ENCODE results near the gene GOLGA8F.
"Not testable (repeated sequence)": the region's sequence is repeated elsewhere in the genome, so short reads cannot be mapped to it uniquely, and the experiment has no call there.

GOLGA8F gene, protein sequence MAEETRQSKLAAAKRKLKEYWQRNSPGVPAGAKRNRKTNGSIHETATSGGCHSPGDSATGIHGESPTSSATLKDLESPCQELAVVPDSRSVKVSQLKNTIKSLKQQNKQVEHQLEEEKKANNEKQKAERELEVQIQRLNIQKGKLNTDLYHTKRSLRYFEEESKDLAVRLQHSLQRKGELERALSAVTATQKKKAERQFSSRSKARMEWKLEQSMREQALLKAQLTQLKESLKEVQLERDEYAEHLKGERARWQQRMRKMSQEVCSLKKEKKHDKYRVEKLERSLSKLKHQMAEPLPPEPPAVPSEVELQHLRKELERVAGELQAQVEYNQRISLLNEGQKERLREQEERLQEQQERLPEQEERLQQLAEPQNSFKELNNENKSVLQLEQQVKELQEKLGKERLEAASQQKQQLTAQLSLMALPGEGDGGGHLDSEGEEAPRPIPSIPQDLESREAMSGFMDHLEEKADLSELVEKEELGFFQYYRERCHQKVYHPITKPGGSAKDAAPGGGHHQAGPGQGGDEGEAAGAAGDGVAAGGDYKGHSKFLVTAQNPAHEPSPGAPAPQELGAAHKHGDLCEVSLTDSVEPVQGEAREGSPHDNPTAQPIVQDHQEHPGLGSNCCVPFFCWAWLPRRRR

DNA sequence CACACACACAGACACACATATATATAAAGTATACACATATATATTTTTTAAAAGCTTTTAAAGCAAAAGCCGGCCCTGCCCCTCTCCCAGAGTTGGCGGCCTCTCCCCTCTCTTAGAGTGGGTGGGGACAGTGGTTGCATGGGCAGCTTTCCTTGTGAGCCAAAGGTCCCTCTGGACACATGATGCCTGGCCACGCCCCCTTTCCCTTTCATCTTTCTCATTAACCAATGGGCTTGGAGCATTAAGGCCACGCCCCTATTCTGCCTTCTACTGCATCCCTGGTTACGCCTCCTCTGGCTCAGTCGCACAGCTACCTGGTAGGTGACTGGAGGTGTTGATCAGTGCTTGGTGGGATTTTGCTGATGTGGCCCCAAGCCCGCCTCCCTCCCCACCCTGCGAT lies at the start of gene GOLGA8F:
GOLGA8F (plus strand) TSS at position 301 of the 400 bp plus-strand sequence; CDS start at position 399, 98 bp downstream.
- not testable (repeated sequence) for DNase-seq

DNA sequence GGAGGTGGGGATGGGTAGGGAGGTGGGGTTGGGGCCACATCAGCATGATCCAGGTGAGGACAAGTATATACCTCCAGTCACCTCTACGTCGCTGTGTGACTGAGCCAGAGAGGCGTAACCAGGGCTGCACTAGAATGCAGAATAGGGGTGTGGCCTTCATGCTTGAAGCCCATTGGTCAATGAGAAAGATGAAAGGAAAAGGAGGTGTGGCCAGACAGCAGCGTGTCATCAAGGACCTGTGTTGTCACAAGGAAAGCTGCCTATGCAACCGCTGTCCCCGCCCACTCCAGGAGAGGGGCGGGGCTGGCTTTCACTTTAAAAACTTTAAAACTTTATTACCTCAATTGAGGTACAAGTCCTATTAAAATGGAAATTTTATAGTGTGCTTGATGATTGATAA lies 20.5 kb upstream of the GOLGA8F start, which contains the start of gene GOLGA6L24:
GOLGA6L24 (minus strand) TSS at position 101 of the 400 bp plus-strand sequence; CDS start at position 40, 61 bp downstream.
- not testable (repeated sequence) for DNase-seq

DNA sequence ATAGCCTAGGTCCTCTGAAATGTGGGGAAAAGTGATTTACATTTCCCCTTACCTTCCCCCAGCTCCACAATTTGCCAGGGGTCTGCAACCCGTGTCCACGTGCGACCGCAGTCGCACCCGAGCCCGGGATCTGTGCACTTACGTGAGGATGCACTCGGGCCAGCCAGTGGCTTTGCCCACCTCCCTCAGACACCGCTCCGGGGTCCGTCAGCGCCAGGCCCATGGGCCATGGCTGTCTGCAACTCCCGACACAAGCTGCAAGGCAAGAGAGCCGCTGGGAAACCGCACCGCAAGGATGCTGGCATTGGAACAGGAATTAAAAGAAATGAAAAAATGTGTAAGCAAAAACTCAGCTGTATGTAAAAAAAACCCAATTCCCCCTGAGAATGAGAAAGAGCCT lies 13.0 kb upstream of the GOLGA8F start:
- not testable (repeated sequence) for DNase-seq

DNA sequence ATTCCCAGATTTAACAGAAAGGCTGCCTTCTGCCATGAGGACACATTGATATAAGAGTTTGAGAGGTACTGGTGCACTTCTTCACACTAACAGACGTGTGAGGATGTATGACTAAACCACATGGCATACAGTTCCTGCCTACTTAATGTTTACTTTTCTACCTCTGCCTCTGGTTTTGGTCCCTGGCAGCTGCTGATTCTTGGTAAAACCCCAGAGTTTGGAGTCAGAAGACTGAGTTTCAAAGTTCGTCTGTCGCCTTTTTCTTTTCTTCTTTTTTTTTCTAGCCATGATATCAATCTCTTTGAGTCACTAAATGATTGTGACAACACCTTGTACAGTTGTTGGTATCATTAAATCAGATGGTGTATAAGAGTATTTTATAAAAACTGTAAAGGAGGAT lies 1.6 kb downstream of the GOLGA8F start:
- DNase-seq, result not testable (repeated sequence)

DNA sequence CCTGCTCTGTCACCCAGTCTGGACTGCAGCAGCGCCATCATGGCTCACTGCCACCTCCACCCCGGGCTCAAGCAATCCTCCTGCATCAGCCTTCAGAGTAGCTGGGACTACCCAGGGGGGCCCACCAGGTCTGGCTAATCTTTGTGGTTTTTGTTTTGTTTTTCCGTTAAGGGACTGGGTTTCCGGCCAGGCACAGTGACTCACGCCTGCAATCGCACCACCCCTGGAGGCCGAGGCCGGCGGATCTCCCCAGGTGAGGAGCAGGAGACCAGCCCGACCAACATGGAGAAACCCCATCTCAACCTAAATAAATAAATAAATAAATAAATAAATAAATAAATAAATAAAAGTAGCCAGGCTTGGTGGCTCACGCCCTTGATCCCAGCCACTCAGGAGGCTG lies 17.6 kb downstream of the GOLGA8F start:
- not testable (repeated sequence) for DNase-seq

DNA sequence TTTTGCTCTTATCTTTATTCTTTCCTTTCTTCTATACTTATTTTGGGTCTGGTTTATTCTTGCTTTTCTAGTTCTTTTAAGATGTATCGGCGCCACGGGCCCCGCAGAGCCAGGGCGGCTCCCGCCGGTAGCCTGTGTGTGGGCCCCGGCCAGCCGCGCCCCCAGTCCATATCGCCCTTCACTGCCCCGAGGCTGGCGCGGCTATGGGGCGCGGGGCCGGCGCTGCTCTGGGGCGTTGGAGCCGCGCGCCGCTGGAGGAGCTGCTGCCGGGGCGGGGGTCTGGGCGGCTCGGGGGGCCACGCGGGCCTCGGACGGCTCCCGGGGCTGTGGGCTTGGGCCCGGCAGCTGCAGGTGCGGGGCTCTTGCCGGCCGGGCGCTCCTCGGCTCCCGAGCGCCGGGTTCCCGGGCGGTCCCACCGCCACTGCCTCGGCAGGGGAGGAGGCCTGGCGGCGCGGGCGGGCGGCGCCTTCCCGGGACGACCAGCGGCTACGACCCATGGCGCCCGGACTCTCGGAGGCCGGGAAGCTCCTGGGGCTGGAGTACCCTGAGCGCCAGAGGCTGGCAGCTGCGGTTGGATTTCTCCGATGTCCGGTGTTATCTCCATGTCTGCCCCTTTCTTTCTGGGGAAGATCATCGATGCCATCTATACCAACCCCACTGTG lies 24.4 kb downstream of the GOLGA8F start:
- DNase-seq, result not testable (repeated sequence)

DNA sequence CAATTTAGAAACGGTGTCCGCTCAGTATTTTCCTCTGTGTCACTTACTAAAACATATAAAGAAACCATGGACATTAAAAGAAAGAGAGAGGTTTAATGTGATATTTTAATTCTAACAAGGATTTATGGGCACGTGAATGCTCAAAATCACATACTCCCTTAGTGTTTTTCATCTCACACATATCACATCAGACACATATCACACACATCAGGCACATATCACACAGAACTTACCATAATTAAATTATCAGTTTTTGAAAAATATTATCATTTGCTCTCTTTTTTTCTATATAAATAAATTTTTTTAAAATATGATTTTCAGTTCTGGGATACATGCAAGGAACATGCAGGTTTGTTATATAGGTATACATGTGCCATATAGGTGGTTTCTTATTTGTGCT lies 42.0 kb downstream of the GOLGA8F start:
- DNase-seq, result not testable (repeated sequence)

DNA sequence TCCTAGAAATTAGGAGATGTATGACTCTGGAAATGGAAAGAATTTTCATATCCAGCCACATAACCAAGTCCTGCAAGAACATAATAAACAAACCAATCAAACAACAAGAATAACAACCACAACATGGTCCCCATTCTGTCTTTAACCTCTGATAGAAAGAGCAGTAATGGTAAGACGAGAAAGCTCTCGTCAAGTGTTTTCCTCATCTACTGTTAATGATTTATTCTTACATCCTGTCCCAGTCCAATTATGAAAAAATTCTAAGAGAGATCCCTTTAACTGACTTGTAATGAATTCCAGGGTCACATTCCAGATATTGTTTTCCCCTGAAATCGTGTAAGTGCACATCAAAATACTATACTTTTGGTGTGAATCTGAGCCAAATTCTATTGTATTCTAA lies 57.1 kb downstream of the GOLGA8F start:
- not testable (repeated sequence) for DNase-seq

Measured in Kasumi-1 (cell line).